GM20000 (cell line): ENCODE measurements around the gene ATP6V0D1.

Source experiments
- DNase-seq: peaks from one replicate; pipeline ENCODE4 v3.0.0; 2012; ENCODE audit warnings: low spot score
- TF ChIP-seq, protein P1 (sequence below): IDR thresholded peaks from 2 replicates; pipeline ENCODE4 v1.5.1; 2012; ENCODE audit warnings: mild to moderate bottlenecking, control low read depth; ENCODE audit errors: extremely low read depth, missing control alignments

Gene ATP6V0D1

DNA sequence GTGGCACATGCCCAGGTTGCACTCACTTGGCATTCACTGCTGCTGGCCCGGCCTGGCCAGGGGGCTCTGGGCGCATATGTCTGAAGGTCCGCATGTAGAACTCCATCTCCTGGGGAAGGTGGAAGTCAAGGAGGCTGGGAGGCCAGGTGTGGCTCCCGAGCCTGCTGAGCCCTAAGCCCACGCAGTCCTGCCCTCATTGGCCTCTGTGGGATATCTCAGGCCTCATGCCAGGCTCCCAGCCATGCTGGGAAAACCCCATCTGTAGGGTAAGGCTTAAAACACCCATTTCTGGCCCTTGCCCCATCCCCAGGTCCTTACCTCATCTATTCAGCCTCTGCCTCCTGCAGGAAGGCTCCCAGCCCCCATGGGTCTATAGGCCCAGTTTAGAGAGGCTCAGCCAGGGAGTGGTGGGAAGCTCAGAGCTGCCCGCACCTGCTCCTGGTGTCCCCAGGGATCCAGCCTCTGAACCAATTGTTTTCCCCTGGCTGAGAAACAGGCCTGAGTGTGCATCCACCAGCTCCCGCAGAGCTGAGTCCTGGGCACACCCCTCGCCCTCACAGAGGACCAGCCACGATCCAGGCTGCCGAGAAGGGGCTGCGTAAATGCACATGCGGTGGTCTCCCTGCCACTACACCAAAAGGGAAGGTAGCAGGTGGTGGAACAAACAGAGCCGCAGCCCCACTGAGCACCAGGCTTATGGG is 85.3 kb downstream of the ATP6V0D1 start:
- TF ChIP-seq, protein P1, sequence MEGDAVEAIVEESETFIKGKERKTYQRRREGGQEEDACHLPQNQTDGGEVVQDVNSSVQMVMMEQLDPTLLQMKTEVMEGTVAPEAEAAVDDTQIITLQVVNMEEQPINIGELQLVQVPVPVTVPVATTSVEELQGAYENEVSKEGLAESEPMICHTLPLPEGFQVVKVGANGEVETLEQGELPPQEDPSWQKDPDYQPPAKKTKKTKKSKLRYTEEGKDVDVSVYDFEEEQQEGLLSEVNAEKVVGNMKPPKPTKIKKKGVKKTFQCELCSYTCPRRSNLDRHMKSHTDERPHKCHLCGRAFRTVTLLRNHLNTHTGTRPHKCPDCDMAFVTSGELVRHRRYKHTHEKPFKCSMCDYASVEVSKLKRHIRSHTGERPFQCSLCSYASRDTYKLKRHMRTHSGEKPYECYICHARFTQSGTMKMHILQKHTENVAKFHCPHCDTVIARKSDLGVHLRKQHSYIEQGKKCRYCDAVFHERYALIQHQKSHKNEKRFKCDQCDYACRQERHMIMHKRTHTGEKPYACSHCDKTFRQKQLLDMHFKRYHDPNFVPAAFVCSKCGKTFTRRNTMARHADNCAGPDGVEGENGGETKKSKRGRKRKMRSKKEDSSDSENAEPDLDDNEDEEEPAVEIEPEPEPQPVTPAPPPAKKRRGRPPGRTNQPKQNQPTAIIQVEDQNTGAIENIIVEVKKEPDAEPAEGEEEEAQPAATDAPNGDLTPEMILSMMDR = no peak

DNA sequence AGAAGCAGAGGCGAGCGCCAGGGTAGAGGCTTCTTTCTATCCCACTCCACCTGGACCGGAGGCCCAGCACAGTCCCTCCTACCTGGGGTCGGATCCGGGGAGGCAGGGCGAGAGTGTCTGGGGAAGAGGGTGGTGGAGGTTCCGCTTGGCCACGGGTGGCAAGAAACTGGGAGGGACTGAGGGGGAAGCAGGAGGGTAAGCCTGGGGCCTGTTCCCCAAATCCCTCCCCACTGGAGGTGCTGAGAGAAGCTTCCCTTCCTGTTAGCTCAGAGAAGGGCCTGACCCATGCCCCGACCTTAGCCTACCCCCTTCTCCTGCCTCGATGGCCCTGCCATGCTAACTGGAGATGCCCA is 85.9 kb downstream of the ATP6V0D1 start:
- no peak for DNase-seq
- TF ChIP-seq, protein P1 = no peak

More for the DNA sequence above, 85.3 kb downstream of the ATP6V0D1 start:
- DNase-seq = no peak

DNA sequence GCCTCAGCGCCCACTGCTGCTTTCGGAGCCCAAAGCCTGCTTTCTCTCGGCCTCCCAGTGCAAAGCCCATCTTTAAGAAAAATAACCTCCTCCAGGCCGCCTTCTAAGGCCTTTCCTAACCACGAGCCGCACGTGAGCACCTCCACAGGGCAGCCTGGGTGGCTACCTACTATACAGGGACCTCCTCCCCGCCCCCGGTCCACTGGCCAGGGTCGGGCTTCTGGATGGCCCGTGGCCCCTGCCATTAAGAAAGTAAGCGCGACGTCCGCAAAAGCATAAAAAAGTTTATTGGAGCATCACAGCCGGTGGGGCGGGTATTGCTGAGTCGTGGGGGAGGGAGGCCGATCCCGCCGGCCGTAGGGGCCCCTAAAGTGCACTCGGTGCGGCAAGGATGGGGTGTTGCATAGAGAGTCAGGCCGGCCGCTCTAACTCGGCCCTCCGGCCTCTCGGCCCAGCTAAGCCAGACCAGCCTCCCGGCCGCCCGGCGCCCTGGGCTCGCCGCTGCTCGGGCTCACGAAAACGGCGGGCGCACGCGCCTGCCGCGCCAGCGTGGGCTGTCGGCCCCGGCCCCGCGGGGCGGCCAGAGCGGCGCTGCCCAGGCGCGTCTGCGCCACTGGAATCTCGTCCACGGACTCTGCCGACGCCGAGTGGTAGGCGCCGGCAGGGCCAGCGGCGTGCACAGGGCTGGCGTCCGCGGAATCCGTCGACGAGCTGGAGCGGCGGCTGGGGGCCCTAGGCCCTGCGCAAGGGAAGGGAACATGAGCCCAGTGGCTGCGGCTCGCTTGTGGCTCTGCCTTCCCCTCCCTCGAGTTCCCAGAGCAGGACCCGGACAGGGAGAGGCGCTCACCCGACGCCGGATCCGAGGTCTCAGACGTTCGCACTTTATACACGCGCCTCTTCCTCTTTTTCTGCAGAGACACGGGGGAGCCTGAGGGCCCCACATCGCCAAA is 86.5 kb downstream of the ATP6V0D1 start:
- DNase-seq = peak; percentile 48

DNA sequence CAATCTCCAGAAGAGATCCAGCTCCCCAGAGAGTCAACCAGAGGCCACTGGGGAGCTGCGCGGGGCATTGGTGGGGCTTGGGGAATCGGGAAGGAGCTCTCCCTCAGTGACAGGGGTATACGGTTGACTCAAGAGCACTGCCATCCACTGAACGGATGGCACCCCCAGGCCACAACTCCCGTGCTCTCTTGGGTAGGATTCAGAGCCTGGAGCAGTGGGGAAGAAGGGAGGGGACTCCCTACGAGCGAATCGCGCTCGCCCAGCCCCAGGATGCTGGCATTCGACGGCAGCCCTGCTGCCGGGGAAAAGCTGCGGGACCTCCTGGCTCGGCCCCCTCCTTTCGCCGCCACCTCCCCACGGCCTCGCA is 87.2 kb downstream of the ATP6V0D1 start:
- no peak for DNase-seq
- TF ChIP-seq, protein P1 = no peak

More for the DNA sequence above, 86.5 kb downstream of the ATP6V0D1 start:
- TF ChIP-seq, protein P1 = no peak

DNA sequence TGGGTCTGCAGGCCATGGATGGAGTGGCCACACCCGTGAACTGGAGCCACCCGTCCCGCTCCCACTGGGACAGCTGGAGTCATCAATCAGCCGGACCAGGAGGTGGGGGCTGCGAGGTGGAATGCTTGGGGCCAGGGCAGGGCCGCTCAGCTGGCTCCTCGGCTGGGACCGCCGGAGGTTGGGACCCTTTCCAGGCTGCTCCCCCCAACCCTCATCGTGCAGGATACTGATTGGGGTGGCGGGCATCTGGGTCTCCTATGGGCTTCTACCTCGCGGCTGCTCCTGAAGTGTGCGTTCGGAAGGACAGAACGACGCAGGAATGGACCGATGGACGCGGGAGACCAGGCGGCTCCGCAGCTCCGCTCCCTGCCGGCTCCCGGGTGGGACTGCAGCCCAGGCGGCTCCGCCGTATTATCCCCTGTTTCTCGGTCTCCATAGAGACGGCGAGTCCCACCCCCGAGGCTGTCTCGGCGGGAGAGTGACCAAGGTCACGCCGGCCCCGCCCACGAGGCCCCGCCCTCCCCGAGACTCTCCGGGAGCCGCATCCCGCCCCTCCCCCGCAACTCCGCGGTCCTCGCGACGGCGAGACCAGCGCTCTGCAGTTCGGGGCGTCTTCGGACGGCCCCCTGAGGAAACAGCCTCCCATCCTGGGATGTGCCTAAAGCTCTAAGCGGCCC is 87.7 kb downstream of the ATP6V0D1 start, which contains the start of gene TPPP3:
Gene TPPP3, minus strand, starts transcription at position 388 of the 677 bp plus-strand sequence. CDS start 2,387 bp downstream, outside the sequence.
- peak; percentile 77 for DNase-seq
- TF ChIP-seq, protein P1 = no peak

DNA sequence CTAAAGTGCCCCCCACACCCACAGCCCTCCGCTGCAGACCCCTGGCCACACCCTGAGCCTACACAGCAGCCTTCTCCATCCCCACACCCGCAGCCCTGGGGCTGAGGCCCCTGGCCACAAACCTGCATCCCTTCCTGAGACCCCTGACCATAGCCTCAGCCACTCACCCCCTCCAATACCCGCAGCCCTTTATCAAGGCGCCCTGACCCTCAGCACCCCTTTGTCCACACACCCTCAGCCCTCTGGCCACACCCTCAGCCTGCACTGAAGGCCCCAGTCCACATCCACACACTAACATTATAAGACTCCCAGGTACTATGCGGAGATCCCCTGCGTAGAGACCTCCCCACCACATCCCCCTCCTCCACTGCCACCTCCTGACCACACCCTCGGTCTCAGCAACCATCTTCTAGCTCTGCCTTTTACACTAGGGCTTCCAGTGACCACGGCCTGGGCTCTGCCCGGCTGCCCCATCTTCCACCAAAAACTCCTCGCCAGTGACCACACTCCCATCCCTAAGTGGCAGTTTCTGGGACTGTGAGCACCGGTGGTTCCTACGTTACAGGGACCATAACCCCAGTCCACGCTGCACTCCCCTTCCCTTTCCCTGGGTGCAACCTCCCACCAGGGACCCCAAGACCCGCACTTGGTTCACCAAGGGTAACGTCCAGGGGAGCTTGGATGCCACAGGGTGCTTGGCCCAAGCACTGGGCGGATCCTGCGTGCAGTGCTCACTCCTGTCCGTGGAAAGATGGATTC is 88.5 kb downstream of the ATP6V0D1 start:
- DNase-seq = no peak
- TF ChIP-seq, protein P1 = no peak
